GOT3 (cell line): ENCODE measurements around the gene APOBEC3A.
"Not testable (repeated sequence)": the region's sequence is repeated elsewhere in the genome, so short reads cannot be mapped to it uniquely, and the experiment has no call there.

Experiments
- DNase-seq: peaks from one replicate; lab custom pipeline; 2025; ENCODE audit warnings: mixed read lengths; lab: John Stamatoyannopoulos, UW

APOBEC3A gene

DNA sequence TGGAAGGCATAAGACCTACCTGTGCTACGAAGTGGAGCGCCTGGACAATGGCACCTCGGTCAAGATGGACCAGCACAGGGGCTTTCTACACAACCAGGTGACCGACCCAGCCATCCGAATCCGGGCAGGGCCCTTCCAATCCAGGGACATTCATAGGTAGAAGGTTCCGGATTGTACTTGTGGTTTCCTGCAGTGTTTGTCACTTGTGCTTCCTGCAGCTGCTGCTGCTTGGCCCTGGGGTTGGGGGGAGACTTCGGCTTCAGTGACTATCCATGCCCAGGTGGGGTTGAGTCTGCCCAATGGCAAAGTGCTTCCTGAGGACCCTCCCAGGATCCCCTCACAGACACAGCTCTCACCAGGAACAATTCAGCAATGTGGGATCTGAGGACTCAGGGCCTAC lies 2.2 kb downstream of the APOBEC3A start:
- no peak for DNase-seq

DNA sequence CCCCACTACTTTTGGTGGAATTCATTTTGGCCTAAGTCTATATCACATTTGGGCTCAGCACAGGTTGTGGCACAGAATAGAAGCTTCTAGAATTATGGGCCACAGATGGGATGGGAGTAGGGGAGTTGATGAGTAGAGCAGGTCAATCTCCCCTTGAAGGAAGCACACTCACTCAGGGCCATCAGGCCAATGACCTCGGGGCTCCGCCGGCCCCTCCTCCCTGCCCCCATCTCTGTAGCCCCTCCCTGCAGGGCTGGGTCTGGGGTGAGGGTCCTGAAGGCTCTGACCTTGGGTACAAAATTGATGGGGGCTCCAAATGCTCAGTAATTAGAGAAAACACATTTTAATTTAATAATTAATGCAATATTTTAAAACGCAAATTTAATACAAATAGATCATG lies 3.3 kb downstream of the APOBEC3A start:
- not testable (repeated sequence) for DNase-seq

DNA sequence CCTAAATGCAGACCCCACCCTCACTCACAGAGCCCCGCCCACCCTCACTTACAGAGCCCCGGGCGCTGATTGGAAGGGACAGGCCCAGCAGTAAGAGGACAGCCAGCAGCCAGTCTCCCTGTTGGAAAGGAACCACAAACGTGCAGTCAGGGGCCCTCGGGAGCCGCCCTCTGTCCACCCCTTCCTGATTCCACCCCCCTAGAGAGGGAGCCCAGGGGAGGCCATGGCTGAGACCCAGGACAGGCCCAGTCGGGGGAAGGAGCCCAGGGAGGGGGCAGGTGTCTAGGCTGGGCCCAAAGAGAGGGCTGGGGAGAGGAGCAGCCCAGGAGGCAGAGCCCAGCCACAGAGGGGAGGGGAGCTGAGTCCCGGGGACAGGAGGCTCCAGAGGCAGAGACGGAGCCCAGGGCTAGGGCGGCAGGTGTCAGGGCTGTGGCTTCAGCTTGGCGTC lies 5.9 kb downstream of the APOBEC3A start:
- not testable (repeated sequence) for DNase-seq

- DNase-seq: no peak
Observed at GRCh38 chr22:38963872-38964271, 6.5 kb downstream of the APOBEC3A start.

- no peak for DNase-seq
Observed at GRCh38 chr22:38964306-38964705, 6.9 kb downstream of the APOBEC3A start.

DNA sequence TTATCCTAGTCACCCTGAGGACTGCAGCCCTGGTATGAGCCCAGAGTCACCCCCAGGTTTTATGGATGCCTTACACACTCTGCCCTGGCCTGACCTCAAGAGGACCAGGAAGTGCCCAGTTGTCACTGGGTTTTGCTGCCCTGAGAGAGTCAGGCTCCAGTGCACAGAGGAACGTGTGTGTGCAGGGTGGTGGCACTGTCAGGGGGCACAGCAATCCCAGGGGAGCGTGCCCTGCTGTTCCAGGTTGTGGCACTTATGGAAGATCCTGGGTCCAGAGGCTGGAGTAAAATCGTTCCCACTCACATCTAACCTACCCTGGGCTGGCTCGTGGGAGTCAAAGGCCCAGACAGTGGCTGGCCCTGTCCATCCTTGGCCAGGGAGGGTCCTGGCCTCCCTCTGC lies 7.6 kb downstream of the APOBEC3A start:
- DNase-seq: no peak

DNA sequence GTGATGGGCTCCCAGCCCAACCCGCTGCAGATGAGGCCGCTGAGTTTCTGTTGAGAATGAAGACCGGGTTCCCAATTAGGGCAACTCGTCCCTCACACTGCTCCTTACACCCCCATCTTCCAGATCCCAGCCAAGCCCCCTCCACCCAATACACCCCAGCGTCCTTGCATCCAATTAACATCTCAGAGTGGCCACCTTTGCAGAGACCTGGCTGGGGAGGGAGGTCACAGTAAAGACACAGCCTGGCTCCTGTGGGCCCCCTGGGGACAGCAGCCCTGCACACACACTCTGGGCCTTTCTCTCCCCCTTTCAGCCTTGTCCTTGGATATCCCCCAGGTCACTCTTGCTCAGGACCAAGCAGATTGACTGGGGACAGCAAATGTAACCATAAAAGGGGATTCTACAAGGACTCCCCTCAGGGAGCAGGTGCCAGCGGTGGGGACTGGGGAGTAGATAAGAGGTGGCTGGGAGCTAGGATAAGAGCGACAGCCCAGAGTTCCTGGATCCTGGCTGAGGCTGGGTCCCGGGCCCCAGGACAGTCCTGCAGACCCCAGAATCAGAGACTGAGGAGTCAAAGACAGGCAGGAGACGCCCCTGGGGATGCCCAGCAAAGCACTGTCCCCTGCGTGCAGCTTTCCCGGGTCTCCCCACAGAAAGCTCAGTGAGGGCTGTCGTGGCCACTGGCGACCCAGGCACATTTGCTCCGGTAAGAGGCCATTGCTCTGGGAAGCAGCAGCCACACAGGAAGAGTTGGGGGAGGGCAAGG lies 8.4 kb downstream of the APOBEC3A start:
- no peak for DNase-seq

DNA sequence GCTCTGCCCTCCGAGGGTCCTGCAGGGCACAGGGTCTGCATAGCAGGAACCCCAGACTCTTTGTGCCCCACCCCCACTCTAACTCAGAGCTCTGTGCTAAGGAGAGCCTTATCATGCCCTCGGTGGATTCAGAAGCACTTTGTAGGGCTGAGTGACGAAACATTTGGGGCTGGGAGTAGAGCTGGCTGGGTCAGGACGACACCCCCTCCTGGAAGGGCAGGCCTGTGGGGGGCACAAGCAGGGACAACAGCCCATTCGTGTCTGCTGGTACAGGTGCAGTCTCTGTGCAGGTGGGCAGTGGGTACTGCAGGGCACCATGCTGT lies 8.9 kb downstream of the APOBEC3A start:
- DNase-seq: no peak

GRCh38 chr22:38966942-38967341 lies 9.5 kb downstream of the APOBEC3A start:
- DNase-seq: no peak

DNA sequence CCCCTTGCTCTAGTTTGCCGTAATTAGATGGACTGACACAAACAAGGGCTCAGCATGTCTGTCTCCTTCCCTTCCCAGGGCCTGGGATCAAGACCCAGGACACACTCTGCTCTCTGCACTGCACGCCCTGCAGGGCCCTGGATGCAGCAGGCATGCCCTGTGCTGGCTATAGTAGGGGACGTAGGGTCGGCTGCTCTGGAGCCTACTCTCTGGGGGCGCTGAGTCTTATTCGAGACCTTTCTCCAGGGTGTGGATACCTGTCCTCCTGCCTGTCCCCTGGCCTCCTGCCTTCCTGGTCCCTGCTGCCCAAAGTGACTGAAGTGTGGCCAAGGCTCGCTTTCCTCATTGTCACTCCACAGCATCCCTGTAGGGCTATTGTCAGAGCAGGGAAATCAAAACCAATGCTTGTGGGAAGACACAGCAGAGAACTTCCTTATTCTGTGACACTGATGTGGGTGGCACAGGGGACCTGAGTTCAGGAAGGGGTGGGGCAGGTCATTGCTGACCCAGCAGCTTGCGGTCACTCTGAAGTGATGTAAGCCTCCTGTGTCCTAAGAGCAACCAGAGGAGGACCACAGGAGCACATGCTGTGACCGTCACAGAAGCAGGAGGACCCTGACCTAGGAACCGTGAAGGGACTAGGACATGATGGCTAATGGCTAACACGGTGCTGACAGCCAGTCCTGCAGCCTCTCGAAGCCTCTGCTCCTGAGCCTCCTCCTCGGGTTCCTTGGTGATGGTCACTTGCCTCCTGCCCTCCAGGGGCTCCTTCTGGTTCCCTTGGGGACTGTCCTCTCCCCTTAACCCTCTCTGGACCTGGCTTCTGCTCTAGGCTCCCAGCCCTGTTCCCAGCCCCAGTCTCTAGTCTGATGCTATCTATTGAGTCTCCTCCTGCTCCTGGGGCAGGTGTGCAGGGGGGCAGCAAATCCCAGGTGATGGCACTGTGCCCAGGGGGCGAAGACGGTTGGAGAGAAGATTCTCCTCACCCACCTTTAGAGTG lies 10.3 kb downstream of the APOBEC3A start:
- DNase-seq: no peak

DNA sequence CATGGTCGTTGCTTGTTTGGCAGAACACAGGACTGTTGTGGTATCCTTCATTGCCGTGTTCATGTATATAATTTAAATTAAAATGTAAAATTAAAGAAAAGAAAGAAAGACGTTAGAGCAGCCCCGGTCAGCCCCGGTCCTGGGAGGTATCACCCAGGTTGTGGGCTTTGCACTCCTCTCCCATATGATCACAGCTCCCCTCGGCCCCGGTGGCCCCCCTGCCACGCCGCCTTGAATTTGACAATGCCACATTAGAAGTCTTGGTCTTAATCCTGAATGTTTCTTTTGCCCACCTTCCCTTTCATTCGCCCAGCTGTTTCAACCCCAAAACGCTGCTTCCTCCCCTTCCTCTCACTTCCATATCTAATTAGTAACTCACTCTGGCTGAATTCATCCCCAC lies 11.4 kb downstream of the APOBEC3A start:
- DNase-seq: no peak

DNA sequence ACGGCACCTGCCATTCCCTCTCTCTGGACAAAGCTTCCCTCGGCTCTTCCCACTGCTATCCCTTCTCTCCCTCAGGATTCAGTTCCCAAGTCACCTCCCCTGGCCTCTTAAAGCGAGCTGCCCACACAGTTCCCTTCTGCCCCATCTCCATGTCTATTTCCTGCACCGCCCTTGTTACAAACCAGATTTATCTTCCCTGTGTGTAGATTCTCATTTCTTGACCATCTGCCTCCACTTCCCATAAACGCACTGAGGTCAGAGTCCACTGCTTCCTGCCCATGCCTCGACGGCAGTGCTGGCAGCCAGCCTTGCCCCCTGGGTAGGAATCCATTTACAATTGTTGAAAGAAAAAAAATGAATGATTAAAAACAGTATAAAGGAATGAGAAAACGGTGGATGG lies 13.1 kb downstream of the APOBEC3A start:
- DNase-seq: no peak

DNA sequence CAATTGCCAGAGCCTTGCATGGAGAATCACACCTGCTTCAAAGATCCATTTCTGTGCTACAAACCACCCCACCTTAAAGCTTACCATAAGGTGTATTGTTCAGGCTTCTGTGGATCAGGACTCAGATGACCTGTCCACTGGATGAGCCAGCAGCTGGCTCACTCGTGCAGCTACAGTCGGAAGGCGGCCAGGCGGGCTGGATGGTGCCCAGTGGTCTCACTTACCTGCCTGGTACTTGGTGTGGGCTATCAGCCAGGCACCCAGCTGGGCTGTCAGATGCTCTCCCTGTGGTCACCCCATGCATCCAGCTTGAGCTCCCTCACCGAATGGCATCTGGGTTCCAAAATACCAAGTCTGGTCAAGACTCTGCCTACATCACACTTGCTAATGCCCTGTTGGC lies 13.8 kb downstream of the APOBEC3A start:
- no peak for DNase-seq

GRCh38 chr22:38971791-38972190 lies 14.4 kb downstream of the APOBEC3A start:
- no peak for DNase-seq

DNA sequence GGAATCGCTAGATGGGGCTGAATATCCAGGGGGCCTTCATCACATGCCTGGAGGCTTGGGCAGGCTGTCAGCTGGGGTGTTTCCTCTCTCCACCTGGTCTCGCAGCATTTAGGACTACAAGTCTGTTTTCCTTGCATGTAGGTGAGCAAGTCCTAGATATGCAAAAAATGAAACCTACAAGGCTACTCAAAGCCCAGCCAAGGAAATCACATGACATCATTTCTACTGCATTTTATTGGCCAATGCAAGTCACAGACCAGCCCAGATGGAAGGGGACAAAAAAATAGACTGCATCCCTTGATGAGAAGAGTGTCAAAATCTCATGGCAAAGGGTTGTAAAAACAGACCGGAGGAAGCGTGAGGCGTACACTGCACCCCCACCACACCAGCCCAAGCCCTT lies 15.1 kb downstream of the APOBEC3A start:
- no peak for DNase-seq

GRCh38 chr22:38973289-38974169 lies 16.1 kb downstream of the APOBEC3A start:
- DNase-seq: no peak

- no peak for DNase-seq
Observed at GRCh38 chr22:38974170-38974825, 16.9 kb downstream of the APOBEC3A start.

DNA sequence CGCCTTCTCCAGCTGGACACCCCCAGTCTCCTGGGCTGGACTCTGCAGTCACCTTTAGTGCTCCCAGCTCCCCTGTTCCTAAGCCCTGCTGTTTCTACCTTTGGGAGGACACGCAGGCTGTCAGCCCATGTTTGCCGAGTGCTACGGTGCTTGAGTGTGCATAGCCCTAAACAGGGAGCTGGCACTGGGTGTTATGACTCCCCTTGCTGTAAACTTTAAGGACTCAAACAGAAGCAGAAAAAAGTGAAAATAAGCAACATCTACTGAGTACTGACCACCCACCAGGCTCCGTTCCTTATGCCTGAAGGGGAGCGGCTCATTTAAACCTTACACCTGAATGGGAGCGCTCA lies 17.4 kb downstream of the APOBEC3A start:
- DNase-seq: no peak

DNA sequence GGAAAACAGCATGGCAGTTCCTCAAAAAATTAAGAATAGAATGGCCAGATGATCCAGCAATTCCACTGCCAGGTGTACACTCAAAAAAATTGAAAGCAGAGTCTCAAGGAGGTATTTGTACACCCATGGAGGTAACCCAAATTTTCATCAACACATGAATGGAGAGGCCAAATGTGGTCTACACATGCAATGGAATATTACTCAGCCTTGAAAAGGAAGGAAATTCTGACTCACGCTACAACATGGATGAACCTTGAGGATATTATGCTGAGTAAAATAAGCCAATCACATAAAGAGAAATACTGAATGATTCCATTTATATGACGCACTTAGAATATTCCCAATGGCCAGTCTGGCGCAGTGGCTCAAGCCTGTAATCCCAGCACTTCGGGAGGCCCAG lies 19.9 kb downstream of the APOBEC3A start:
- DNase-seq: not testable (repeated sequence)

DNA sequence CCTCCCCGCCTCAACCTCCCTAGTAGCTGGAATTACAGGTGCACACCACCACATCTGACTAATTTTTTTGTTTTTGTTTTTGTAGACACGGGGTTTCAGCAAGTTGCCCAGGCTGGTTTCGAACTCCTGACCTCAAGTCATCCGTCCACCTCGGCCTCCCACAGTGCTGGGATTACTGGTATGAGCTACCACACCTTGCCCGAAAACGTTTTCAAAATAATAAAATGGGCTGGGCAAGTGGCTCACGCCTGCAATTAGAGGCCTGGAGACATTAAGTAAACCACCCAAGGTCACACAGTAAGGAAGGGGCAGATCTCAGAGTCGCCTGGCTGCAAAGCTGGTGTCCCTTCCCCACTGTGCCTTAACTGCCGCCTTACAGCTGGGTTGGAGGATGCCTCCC lies 23.2 kb downstream of the APOBEC3A start:
- DNase-seq: not testable (repeated sequence)
